ENCODE results near the gene FBXW12.

The FBXW12 gene

GRCh38 chr3:48423883-48424695 lies 52.1 kb downstream of the FBXW12 start:
- no peak for DNase-seq

- no peak for DNase-seq
Observed at GRCh38 chr3:48425281-48425812, 53.3 kb downstream of the FBXW12 start.

GRCh38 chr3:48426401-48426909 lies 54.4 kb downstream of the FBXW12 start:
- no peak for DNase-seq

- no peak for DNase-seq
Observed at GRCh38 chr3:48426944-48427629, 55.1 kb downstream of the FBXW12 start.

- no peak for DNase-seq
Observed at GRCh38 chr3:48427630-48427962, 55.6 kb downstream of the FBXW12 start.

- DNase-seq: no peak
Observed at GRCh38 chr3:48428088-48428571, 56.1 kb downstream of the FBXW12 start.

- no peak for DNase-seq
Observed at GRCh38 chr3:48428572-48429316, 56.7 kb downstream of the FBXW12 start.

- no peak for DNase-seq
Observed at GRCh38 chr3:48429317-48429959, 57.4 kb downstream of the FBXW12 start.

GRCh38 chr3:48429960-48430707 lies 58.1 kb downstream of the FBXW12 start, which contains the start of gene PLXNB1:
Gene PLXNB1, minus strand, starts transcription at chr3:48430086. Its CDS starts 5,475 bp downstream, at chr3:48424611.
- DNase-seq: no peak

GRCh38 chr3:48430708-48431101 lies 58.7 kb downstream of the FBXW12 start:
- DNase-seq: no peak

GRCh38 chr3:48431224-48432029 lies 59.4 kb downstream of the FBXW12 start:
- DNase-seq: no peak

GRCh38 chr3:48432411-48433371 lies 60.7 kb downstream of the FBXW12 start:
- DNase-seq: no peak

- DNase-seq: no peak
Observed at GRCh38 chr3:48433472-48434118, 61.6 kb downstream of the FBXW12 start.

GRCh38 chr3:48434591-48435222 lies 62.7 kb downstream of the FBXW12 start:
- no peak for DNase-seq

- no peak for DNase-seq
Observed at GRCh38 chr3:48435223-48435595, 63.2 kb downstream of the FBXW12 start.

GRCh38 chr3:48435774-48436476 lies 63.9 kb downstream of the FBXW12 start:
- DNase-seq: peak; percentile 69

GRCh38 chr3:48436477-48436787 lies 64.4 kb downstream of the FBXW12 start:
- DNase-seq: no peak

GRCh38 chr3:48436855-48437254 lies 64.8 kb downstream of the FBXW12 start:
- no peak for DNase-seq

All from GDM1 (cell line).